Adipocyte (in vitro differentiated cells): Measurements from ENCODE around the gene NELL1.
"Not testable (repeated sequence)": the region's sequence is repeated elsewhere in the genome, so short reads cannot be mapped to it uniquely, and the experiment has no call there.

ENCODE experiments used
- DNase-seq: peaks from one replicate; pipeline ENCODE4 v3.0.0-alpha.2; 2015; ENCODE audit warnings: low read depth
- H3K27me3 ChIP-seq: replicated peaks from 2 replicates; pipeline ENCODE4 v1.7.0; 2013; ENCODE audit warnings: mild to moderate bottlenecking, low read length, moderate library complexity; ENCODE audit not compliant: control insufficient read depth, insufficient read depth
- H3K36me3 ChIP-seq: 2 replicates; pipeline ENCODE4 v1.7.0; 2013; ENCODE audit warnings: low read length, mild to moderate bottlenecking, moderate library complexity; ENCODE audit not compliant: control insufficient read depth, insufficient read depth, severe bottlenecking
- H3K4me1 ChIP-seq: 2 replicates; pipeline ENCODE4 v1.7.0; 2013; ENCODE audit warnings: mild to moderate bottlenecking, low read length, moderate library complexity; ENCODE audit not compliant: control insufficient read depth, insufficient read depth
- H3K4me3 ChIP-seq: 2 replicates; pipeline ENCODE4 v1.7.0; 2013; ENCODE audit warnings: mild to moderate bottlenecking, low read length, moderate library complexity
- H3K9ac ChIP-seq: 2 replicates; pipeline ENCODE4 v1.7.0; 2013; ENCODE audit warnings: mild to moderate bottlenecking, low read length, moderate library complexity
- H3K9me3 ChIP-seq: 2 replicates; pipeline ENCODE4 v1.7.0; 2013; ENCODE audit warnings: mild to moderate bottlenecking, low read length, moderate library complexity; ENCODE audit not compliant: control insufficient read depth

The NELL1 gene

DNA sequence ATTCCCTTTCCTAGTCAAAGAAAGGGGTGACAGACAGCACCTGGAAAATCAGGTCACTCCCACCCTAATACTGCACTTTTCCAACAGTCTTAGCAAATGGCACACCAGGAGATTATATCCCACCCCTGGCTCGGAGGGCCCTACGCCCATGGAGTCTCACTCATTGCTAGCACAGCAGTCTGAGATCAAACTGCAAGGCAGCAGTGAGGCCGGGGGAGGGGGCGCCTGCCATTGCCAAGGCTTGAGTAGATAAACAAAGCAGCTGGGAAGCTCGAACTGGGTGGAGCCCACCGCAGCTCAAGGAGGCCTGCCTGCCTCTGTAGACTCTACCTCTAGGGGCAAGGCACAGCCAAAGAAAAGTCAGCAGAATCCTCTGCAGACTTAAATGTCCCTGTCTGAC, 602.8 kb downstream of the NELL1 start:
- DNase-seq, H3K36me3 ChIP-seq, H3K4me3 ChIP-seq, H3K27me3 ChIP-seq, H3K9ac ChIP-seq, H3K9me3 ChIP-seq, H3K4me1 ChIP-seq: not testable (repeated sequence)

DNA sequence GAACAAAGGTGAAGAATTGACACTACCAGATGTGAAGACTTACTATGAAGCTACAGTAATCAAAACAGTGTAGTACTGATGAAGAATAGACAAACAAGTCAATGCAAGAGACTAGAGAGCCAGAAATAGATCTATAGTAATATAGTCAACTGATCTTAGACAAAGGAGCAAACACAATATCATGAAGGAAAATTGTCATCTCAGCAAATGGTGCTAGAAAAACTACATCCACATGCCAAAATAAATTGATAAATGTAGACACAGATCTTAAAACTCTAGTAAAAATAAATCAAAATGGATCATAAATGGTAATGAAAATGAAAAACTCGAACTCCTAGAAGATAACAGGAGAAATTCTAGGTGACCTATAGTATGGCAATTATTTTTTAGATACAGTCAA, 609.5 kb downstream of the NELL1 start:
- Histone ChIP-seq H3K9ac (no peak overlapping the region), H3K27me3 (no peaks in the 10 kb centered on the region), H3K4me1 (no peaks in the 10 kb centered on the region), H3K9me3 (no peaks in the 10 kb centered on the region), H3K36me3 (no peaks in the 10 kb centered on the region), H3K4me3 (no peak overlapping the region)
- no peak for DNase-seq

DNA sequence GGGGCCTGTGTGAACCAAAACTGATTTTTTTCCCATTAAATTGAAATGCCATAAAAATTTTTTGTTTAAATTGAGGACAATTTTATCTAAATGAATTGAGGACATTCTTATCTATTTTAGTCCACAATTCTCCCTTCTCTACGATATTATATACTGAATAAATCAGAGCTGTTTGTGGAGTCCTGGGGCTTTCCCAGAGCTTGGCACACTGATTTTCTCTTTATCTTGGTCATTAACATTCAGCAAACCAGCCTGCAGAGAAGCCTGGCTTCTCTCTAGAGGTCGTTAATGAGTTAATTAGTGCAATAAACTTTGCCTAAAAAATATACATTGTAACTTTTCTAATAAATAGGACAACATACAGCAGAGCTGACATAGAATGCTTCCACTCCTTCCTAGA, 615.7 kb downstream of the NELL1 start:
- H3K36me3 ChIP-seq = no peaks in the 10 kb centered on the region
- no peak for DNase-seq
- no peak overlapping the region for H3K9ac ChIP-seq
- peaks cover 5% of the 10 kb centered on the region for H3K9me3 ChIP-seq
- no peaks in the 10 kb centered on the region for H3K4me1 ChIP-seq
- no peak overlapping the region for H3K4me3 ChIP-seq
- H3K27me3 ChIP-seq = no peaks in the 10 kb centered on the region

DNA sequence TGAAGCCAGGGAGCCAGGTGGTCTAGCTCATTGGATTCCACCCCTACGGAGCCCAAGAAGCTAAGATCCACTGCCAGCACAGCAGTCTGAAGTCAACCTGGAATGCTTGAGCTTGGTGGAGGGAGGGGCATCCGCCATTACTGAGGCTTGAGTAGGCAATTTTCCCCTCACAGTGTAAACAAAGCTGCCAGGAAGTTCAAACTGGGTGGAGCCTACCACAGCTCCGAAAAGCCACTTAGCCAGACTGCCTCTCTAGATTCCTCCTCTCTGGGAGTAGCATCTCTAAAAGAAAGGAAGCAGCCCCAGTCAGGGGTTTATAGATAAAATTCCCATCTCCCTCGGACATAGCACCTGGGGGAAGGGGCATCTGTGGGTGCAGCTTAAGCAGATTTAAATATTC, 620.3 kb downstream of the NELL1 start:
- H3K27me3 ChIP-seq = no peaks in the 10 kb centered on the region
- DNase-seq = no peak
- H3K4me1 ChIP-seq = no peaks in the 10 kb centered on the region
- no peaks in the 10 kb centered on the region for H3K36me3 ChIP-seq
- H3K4me3 ChIP-seq = no peak overlapping the region
- peaks cover 6% of the 10 kb centered on the region for H3K9me3 ChIP-seq
- no peak overlapping the region for H3K9ac ChIP-seq

DNA sequence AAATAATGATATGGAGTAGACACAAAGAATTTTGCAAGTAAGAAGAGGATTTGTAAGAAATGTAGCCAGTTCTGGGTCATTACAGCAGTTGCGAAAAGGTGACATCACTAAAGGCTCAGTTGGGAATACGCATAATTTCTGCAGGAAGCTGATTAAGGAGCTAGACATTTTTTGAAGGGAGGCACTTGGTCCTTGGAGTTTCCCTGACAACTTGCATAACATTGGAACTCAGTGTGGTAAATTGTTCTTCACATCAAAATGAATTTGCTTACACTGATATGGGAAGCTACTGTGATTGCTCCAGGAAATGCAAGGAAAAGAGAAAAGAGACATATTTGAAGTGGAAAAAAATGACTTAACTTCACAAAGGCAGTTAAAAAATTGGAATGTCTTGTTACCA, 626.1 kb downstream of the NELL1 start:
- H3K36me3 ChIP-seq = no peaks in the 10 kb centered on the region
- no peak for DNase-seq
- no peak overlapping the region for H3K4me3 ChIP-seq
- H3K27me3 ChIP-seq = no peaks in the 10 kb centered on the region
- H3K9ac ChIP-seq = no peak overlapping the region
- peaks cover 8% of the 10 kb centered on the region for H3K9me3 ChIP-seq
- no peaks in the 10 kb centered on the region for H3K4me1 ChIP-seq

DNA sequence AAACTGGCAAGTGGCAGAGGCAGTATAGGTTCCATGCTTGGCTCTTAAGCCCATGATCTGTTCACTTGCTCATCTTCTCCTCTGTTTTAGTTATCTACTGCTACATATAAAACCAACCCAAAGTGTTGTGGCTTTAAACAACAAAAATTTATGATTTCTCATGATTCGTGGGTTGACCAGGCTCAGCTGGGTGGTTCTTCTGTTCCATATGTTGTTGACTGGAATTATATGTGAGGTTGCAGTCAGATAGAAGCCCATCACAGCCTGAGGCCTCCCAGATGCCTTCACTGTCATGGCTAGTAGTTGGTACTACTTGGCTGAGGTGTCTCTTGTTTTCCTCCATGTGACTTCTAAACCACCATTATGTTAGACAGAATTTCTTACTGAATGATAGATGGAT, 632.6 kb downstream of the NELL1 start:
- H3K4me3 ChIP-seq = no peak overlapping the region
- DNase-seq = no peak
- H3K36me3 ChIP-seq = no peaks in the 10 kb centered on the region
- H3K27me3 ChIP-seq = no peaks in the 10 kb centered on the region
- H3K9me3 ChIP-seq = peaks cover 12% of the 10 kb centered on the region
- H3K9ac ChIP-seq = no peak overlapping the region
- H3K4me1 ChIP-seq = no peaks in the 10 kb centered on the region

DNA sequence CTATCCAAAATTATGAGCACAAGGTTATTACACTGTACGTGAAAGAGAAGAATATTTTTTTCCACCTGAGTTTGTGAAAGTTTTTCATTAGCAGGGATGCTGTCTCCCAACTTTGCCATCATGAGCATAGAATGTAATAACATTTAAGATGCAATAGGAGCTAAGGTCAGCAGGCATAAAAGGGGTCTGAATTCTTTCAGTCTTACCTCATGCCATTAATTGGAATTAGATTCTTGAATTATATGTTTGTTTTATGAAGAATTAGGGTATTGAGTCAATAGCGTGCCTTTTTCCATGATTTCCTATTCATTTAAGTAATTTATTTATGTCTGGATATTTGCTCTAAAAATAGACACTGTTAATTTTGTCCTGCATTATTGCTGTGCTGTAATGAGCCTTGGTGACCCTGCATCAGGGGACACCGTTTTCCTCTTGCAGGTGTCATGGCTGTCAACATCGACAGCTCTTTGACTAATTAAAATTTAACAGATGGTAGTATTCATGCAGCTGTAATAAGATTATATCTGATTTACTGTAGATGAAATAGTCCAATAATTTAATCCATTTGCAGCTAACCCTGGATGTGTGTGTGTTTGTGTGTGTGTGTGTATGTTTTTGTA, 637.5 kb downstream of the NELL1 start:
- H3K9ac ChIP-seq = no peak overlapping the region
- H3K4me1 ChIP-seq = no peaks in the 10 kb centered on the region
- H3K9me3 ChIP-seq = peaks cover 5% of the 10 kb centered on the region
- no peak for DNase-seq
- no peaks in the 10 kb centered on the region for H3K36me3 ChIP-seq
- no peak overlapping the region for H3K4me3 ChIP-seq
- no peaks in the 10 kb centered on the region for H3K27me3 ChIP-seq

DNA sequence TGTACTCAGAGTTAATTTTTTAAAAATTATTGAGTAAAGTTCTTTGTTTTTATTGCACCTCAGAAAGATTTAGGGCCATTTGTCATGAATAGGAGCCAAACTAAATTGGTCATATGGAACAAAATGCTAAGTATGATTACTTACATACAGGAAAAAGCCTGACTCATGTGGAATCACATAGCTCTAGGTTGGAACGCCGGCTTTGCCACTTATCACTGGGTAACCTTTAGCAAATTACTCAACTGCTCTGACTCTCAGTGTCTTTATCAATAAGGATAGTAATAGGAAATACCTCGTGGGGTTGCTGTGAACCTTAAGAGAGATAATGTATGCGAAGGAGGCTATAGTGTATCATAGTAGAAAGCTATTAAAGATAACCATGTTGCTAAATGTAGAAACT, 638.5 kb downstream of the NELL1 start:
- H3K36me3 ChIP-seq = no peaks in the 10 kb centered on the region
- H3K9ac ChIP-seq = no peak overlapping the region
- no peak for DNase-seq
- no peaks in the 10 kb centered on the region for H3K27me3 ChIP-seq
- no peaks in the 10 kb centered on the region for H3K9me3 ChIP-seq
- no peak overlapping the region for H3K4me3 ChIP-seq
- H3K4me1 ChIP-seq = no peaks in the 10 kb centered on the region

DNA sequence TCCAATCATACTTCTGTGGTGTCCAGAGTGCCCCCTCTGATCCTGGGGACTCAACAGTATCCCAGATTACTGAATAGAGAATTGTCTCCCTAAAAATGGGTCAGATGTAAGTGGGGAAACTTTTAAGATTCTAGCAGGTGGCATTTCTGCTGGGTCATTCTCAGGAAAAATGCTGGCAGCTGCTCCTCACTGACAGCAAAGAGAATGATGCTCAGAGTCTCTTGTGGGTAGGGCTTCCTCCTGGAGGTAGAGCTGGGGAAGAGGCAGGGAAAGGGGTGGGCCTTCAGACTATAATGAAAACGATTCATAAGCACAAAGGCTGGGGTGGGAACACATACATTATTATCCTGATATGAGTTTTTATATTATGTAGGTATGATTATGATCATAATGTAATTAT, 647.2 kb downstream of the NELL1 start:
- Histone ChIP-seq H3K4me1 (no peaks in the 10 kb centered on the region), H3K27me3 (no peaks in the 10 kb centered on the region), H3K36me3 (no peaks in the 10 kb centered on the region), H3K4me3 (no peak overlapping the region), H3K9ac (no peak overlapping the region), H3K9me3 (no peaks in the 10 kb centered on the region)
- DNase-seq = no peak

DNA sequence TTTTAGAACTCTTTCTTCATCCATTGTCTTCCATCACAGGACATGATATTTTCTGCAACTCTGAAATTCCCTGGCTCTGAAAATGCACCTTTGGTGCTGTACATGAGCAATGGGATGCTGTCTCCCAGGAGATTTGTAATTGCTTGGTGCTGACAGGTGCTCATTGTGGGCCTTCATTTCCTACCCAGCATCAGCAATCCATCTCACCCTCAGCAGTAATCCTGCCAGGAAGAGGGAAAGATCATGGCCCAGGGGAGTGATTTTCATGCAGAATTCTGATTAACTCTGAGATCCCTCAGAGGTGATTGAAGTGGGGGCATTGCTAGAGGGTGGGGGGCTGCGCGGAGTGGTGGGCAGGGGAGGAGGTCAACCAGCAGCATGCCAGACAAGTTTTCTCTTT, 651.7 kb downstream of the NELL1 start:
- H3K4me1 ChIP-seq = no peaks in the 10 kb centered on the region
- DNase-seq = no peak
- H3K4me3 ChIP-seq = no peak overlapping the region

DNA sequence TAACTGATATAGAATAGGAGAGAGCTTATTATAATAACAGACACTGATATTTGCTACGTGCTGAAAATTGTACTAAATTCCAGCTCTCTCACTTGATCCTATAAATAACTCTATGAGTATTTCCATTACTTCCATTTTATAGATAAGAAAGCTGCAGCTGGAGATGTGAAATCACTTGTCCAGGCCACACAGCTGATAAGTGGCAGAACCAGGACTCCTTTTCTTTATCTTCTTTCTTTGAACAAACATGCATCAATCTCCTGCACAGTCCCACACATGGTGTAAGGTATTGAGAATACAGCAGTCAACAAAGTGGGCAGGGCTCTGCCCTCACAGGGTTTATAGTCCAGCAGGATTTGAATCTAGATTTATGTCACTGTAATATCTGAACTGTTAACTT, 652.1 kb downstream of the NELL1 start:
- H3K9me3 ChIP-seq = no peaks in the 10 kb centered on the region
- H3K4me1 ChIP-seq = no peaks in the 10 kb centered on the region
- no peaks in the 10 kb centered on the region for H3K36me3 ChIP-seq
- H3K27me3 ChIP-seq = no peaks in the 10 kb centered on the region
- H3K4me3 ChIP-seq = no peak overlapping the region
- H3K9ac ChIP-seq = no peak overlapping the region
- no peak for DNase-seq

More for the DNA sequence above, 651.7 kb downstream of the NELL1 start:
- H3K27me3 ChIP-seq = no peaks in the 10 kb centered on the region
- no peaks in the 10 kb centered on the region for H3K36me3 ChIP-seq
- H3K9ac ChIP-seq = no peak overlapping the region
- H3K9me3 ChIP-seq = no peaks in the 10 kb centered on the region

DNA sequence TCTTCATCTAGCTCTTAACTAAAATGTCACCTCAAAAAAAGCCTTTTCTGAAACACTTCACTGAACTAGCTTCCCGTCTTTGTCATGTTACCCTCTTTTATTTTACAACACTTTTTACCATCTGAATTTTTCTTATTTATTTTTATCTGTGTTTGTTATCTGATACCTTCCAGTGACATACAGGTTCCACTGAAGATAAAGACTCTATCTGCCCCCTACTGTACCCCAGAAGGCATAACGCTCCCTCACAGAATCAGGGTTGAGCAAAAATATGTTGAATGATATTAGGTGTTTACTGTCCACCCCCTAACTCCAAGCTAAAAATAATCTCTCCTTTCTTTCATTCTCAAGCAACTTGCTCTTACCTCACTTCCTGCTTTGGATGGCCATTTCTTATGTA, 654.2 kb downstream of the NELL1 start:
- no peaks in the 10 kb centered on the region for H3K9me3 ChIP-seq
- no peaks in the 10 kb centered on the region for H3K27me3 ChIP-seq
- H3K36me3 ChIP-seq = no peaks in the 10 kb centered on the region
- DNase-seq = no peak
- no peak overlapping the region for H3K9ac ChIP-seq
- no peaks in the 10 kb centered on the region for H3K4me1 ChIP-seq
- no peak overlapping the region for H3K4me3 ChIP-seq
